PFSK-1 (cell line): ENCODE measurements around the gene ETV2.

Experiments
- POLR2AphosphoS5 ChIP-seq: IDR thresholded peaks from 2 replicates; pipeline ENCODE4 v1.6.1; 2012; ENCODE audit warnings: low read depth, mild to moderate bottlenecking, control low read depth, low read length, moderate library complexity
- REST ChIP-seq, 2 experiments: IDR thresholded peaks; 2 replicates each; pipeline versions ENCODE4 v1.6.1 to v1.8.0; 2011 to 2012; ENCODE audit warnings: low read depth in 2 of 2, low read length in 2 of 2, control low read depth in 1 of 2, inconsistent platforms in 1 of 2, mild to moderate bottlenecking in 1 of 2, moderate library complexity in 1 of 2; ENCODE audit not compliant: insufficient read depth in 1 of 2
- SIN3A ChIP-seq: IDR thresholded peaks from 2 replicates; pipeline ENCODE4 v1.6.1; 2012; ENCODE audit warnings: mild to moderate bottlenecking, low read length, moderate library complexity, borderline replicate concordance; ENCODE audit not compliant: insufficient read depth
- TAF1 ChIP-seq: IDR thresholded peaks from 2 replicates; pipeline ENCODE4 v1.6.1; 2012; ENCODE audit warnings: low read length, control low read depth, borderline replicate concordance; ENCODE audit not compliant: insufficient read depth

DNA sequence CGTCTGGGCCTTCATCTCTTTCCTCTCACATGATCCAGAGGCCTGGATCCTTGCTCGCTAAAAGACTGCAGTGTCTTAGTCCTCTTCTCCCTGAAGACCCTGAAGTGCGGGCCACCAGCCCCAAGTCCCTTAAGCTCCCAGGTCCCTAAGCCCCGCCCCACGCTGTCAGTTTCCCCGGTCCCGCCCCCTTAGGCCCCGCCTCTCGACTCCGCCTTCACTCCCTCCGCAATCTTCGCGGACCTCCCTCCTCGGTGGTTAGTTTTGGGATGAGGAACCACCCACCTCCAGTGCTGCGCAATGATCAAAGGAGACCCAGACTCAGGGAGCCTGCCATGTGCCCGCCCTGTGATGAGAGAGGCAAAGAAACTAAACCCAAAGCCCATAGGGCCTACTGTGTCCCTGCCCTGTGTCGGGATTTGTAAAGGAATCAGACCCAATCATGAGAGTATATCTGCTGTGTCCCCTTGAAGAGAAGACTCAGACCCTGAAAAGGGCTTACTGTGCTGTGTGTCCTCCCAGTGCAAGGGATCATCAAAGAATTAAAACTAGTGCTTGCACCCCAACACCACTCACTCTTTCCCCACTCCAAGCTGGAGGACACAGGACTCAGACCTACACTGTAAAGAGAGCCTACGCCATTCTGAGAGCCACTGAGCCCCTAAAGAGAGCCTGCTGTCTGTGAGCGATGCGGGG lies 3.6 kb downstream of the ETV2 start:
- TF ChIP-seq TAF1 (no peak), POLR2AphosphoS5 (no peak; the same call in 1 of the 2 replicates), REST (IDR thresholded peaks at IDR 0.05; ENCODE audit: insufficient read depth in 1 of 2, low read depth in 2 of 2, low read length in 2 of 2) (no peak), SIN3A (no peak)
